Fibroblast of lung (primary cell): ENCODE results near the gene ZNF33B. TPM values are rescaled to one million over a fixed set of nuclear protein-coding genes. Genes with fewer than 3 reads are reported as not detected.

ENCODE experiments used
- DNase-seq, 2 donors: peaks; one replicate each; pipeline versions ENCODE4 v3.0.0 to v3.0.0-alpha.2; 2010; ENCODE audit warnings: low read depth in 2 of 2
- H2AFZ ChIP-seq: 2 replicates; pipeline ENCODE4 v1.5.1; 2012; ENCODE audit warnings: low read length, control low read depth, inconsistent platforms
- H3K27ac ChIP-seq: 2 replicates; pipeline ENCODE4 v1.5.1; 2011; ENCODE audit warnings: low read length, control low read depth; ENCODE audit not compliant: insufficient read depth
- H3K27me3 ChIP-seq: 2 replicates; pipeline ENCODE4 v1.5.1; 2011; ENCODE audit warnings: mild to moderate bottlenecking, low read length; ENCODE audit not compliant: control insufficient read depth, insufficient read depth
- H3K36me3 ChIP-seq: 2 replicates; pipeline ENCODE4 v1.5.1; 2011; ENCODE audit warnings: low read length; ENCODE audit not compliant: control insufficient read depth, insufficient read depth
- H3K4me1 ChIP-seq: 2 replicates; pipeline ENCODE4 v1.5.1; 2011; ENCODE audit warnings: low read length; ENCODE audit not compliant: control insufficient read depth, insufficient read depth; ENCODE audit errors: extremely low read depth
- H3K4me2 ChIP-seq: 2 replicates; pipeline ENCODE4 v1.5.1; 2011; ENCODE audit warnings: low read length, control low read depth; ENCODE audit not compliant: insufficient read depth; ENCODE audit errors: extremely low read depth
- H3K4me3 ChIP-seq, 4 experiments: fragments of 200-600 bp in 1 of 4; sonication (generic) in 1 of 4; replicated peaks in 1 of 4; 2 replicates each; pipeline ENCODE4 v1.5.1; 2011 to 2016; ENCODE audit warnings: low read length in 4 of 4, low read depth in 3 of 4, mild to moderate bottlenecking in 3 of 4, control low read depth in 2 of 4, inconsistent platforms in 1 of 4, mixed read lengths in 1 of 4; ENCODE audit not compliant: insufficient read depth in 1 of 4; ENCODE audit errors: control extremely low read depth in 1 of 4
- H3K79me2 ChIP-seq: 2 replicates; pipeline ENCODE4 v1.5.1; 2012; ENCODE audit warnings: mild to moderate bottlenecking, low read length, inconsistent platforms; ENCODE audit not compliant: control insufficient read depth, insufficient read depth
- H3K9ac ChIP-seq: 2 replicates; pipeline ENCODE4 v1.5.1; 2011; ENCODE audit warnings: mild to moderate bottlenecking, low read length, control low read depth; ENCODE audit not compliant: insufficient read depth
- H3K9me3 ChIP-seq: 2 replicates; pipeline ENCODE4 v1.5.1; 2012; ENCODE audit warnings: low read depth, low read length; ENCODE audit not compliant: control insufficient read depth, insufficient read depth
- H4K20me1 ChIP-seq: 2 replicates; pipeline ENCODE4 v1.5.1; 2011; ENCODE audit warnings: low read length; ENCODE audit not compliant: control insufficient read depth, insufficient read depth; ENCODE audit errors: extremely low read depth
- CTCF ChIP-seq, 2 donors: IDR thresholded peaks in 1 of 2; conservative IDR thresholded peaks in 1 of 2; 1 replicate in 1 of 2; 2 replicates in 1 of 2; pipeline ENCODE4 v1.5.1; 2011 to 2012; ENCODE audit warnings: low read length in 2 of 2, control low read depth in 1 of 2, inconsistent platforms in 1 of 2, low read depth in 1 of 2, mild to moderate bottlenecking in 1 of 2
- EZH2 ChIP-seq: IDR thresholded peaks from 2 replicates; pipeline ENCODE4 v1.5.1; 2012; ENCODE audit warnings: low read length, control low read depth, mild to moderate bottlenecking; ENCODE audit errors: missing control alignments
- polyA plus RNA-seq, 2 donors: library from polyadenylated mRNA; depleted of rRNA in 1 of 2; stranded (reverse) in 1 of 2; unstranded in 1 of 2; fragments of >200 nt; gene quantifications; 2 replicates each; pipeline ENCODE4 v1.2.1, GENCODE V29; 2011 to 2012; ENCODE audit warnings: missing spikeins in 1 of 2
- total RNA-seq: library from RNA; depleted of rRNA; stranded (reverse); fragments of >200 nt; gene quantifications from 2 replicates; pipeline ENCODE4 v1.2.1, GENCODE V29; 2014

ZNF33B gene
- total and polyA plus RNA-seq, 2 donors (not counting 1 experiment from before 2014, with no cell fraction given) = 7.5 to 7.8 TPM

GRCh38 chr10:42654419-42654818, 16.0 kb upstream of the ZNF33B start:
- Histone ChIP-seq H2AFZ (no peak overlapping the region), H3K9me3 (no peaks in the 10 kb centered on the region), H3K27ac (no peak overlapping the region), H3K4me3 (no peak overlapping the region), H3K79me2 (no peaks in the 10 kb centered on the region), H3K36me3 (no peaks in the 10 kb centered on the region), H3K4me1 (no peaks in the 10 kb centered on the region), H4K20me1 (no peaks in the 10 kb centered on the region), H3K4me2 (no peak overlapping the region), H3K27me3 (no peaks in the 10 kb centered on the region), H3K9ac (no peak overlapping the region)
- TF ChIP-seq EZH2 = no peak
- no peak for TF ChIP-seq CTCF (conservative IDR thresholded peaks at IDR 0.05 in 1 of 2, IDR thresholded peaks at IDR 0.05 in 1 of 2; ENCODE audit: low read depth in 1 of 2, low read length in 2 of 2)
- DNase-seq = no peak

DNA sequence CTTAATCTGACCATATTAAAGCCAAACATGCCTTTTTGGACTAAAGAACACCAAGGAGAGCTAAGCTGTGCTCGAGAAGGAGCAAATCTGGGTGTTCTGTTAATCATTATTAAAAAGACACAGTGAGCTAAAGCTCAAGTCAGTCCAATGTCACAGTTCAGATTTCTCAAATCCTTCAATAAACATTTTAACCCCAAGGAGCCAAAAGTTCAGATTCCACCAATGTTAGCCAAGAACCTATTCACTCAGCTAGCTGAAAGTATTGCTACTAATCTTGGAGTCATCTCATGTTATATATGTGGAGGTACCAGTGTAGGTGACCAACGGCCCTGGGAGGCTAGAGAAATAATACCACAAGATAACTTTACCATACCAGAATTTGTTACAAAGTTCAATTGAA, 14.5 kb upstream of the ZNF33B start:
- no peaks in the 10 kb centered on the region for H3K9me3 ChIP-seq
- no peak overlapping the region for H3K4me3 ChIP-seq
- no peak overlapping the region for H2AFZ ChIP-seq
- no peaks in the 10 kb centered on the region for H3K27me3 ChIP-seq
- no peak overlapping the region for H3K27ac ChIP-seq
- no peaks in the 10 kb centered on the region for H3K4me1 ChIP-seq
- no peak for DNase-seq
- no peaks in the 10 kb centered on the region for H3K79me2 ChIP-seq
- H3K4me2 ChIP-seq = no peak overlapping the region
- H3K9ac ChIP-seq = no peak overlapping the region
- H4K20me1 ChIP-seq = no peaks in the 10 kb centered on the region
- no peak for TF ChIP-seq CTCF (conservative IDR thresholded peaks at IDR 0.05 in 1 of 2, IDR thresholded peaks at IDR 0.05 in 1 of 2; ENCODE audit: low read depth in 1 of 2, low read length in 2 of 2)
- TF ChIP-seq EZH2 = no peak
- H3K36me3 ChIP-seq = no peaks in the 10 kb centered on the region

GRCh38 chr10:42650374-42650773, 12.0 kb upstream of the ZNF33B start:
- H3K4me1 ChIP-seq = no peaks in the 10 kb centered on the region
- no peak overlapping the region for H3K4me3 ChIP-seq
- TF ChIP-seq EZH2 = no peak
- no peak for TF ChIP-seq CTCF (conservative IDR thresholded peaks at IDR 0.05 in 1 of 2, IDR thresholded peaks at IDR 0.05 in 1 of 2; ENCODE audit: low read depth in 1 of 2, low read length in 2 of 2)
- no peak for DNase-seq
- no peaks in the 10 kb centered on the region for H3K79me2 ChIP-seq
- H3K9ac ChIP-seq = no peak overlapping the region
- no peaks in the 10 kb centered on the region for H3K36me3 ChIP-seq
- no peak overlapping the region for H2AFZ ChIP-seq
- no peaks in the 10 kb centered on the region for H4K20me1 ChIP-seq
- no peak overlapping the region for H3K27ac ChIP-seq
- H3K4me2 ChIP-seq = no peak overlapping the region
- H3K9me3 ChIP-seq = no peaks in the 10 kb centered on the region
- no peaks in the 10 kb centered on the region for H3K27me3 ChIP-seq
